K562 (cell line): Measurements from ENCODE around the gene IL4R.

ENCODE experiments used
- ZNF280B ChIP-seq: fragments of 250-450 bp; sonication (Bioruptor Pico); IDR thresholded peaks from 2 replicates; pipeline ENCODE4 v1.5.1; 2021; ENCODE audit warnings: mild to moderate bottlenecking
- TF ChIP-seq, protein P1 (sequence below), 3 experiments: IDR thresholded peaks in 2 of 3; conservative IDR thresholded peaks in 1 of 3; 2 replicates each; pipeline ENCODE4 v1.5.1; 2011 to 2012; ENCODE audit warnings: low read length in 3 of 3, mild to moderate bottlenecking in 3 of 3, control low read depth in 2 of 3, improper control_type of control experiment in 1 of 3, inconsistent platforms in 1 of 3, low read depth in 1 of 3, mixed read lengths in 1 of 3, moderate library complexity in 1 of 3; ENCODE audit not compliant: insufficient read depth in 2 of 3
- TF ChIP-seq, protein P2 (sequence below), 2 experiments: fragments of 450-650 bp in 1 of 2; sonication (generic) in 1 of 2; formaldehyde crosslinking in 1 of 2; IDR thresholded peaks in 1 of 2; conservative IDR thresholded peaks in 1 of 2; 2 replicates each; pipeline versions ENCODE4 v1.6.1 to v1.8.1; 2016 to 2023; ENCODE audit warnings: mild to moderate bottlenecking in 2 of 2, moderate library complexity in 2 of 2, inconsistent platforms in 1 of 2, missing genetic modification reagents in 1 of 2
- TF ChIP-seq, protein P3 (sequence below): fragments of 450-650 bp; formaldehyde crosslinking; IDR thresholded peaks from 2 replicates; pipeline ENCODE4 v1.4.0; 2022; ENCODE audit warnings: missing genetic modification characterization

GRCh38 chr16:27287051-27287811 lies 26.5 kb upstream of the IL4R start:
- TF ChIP-seq, protein P1, sequence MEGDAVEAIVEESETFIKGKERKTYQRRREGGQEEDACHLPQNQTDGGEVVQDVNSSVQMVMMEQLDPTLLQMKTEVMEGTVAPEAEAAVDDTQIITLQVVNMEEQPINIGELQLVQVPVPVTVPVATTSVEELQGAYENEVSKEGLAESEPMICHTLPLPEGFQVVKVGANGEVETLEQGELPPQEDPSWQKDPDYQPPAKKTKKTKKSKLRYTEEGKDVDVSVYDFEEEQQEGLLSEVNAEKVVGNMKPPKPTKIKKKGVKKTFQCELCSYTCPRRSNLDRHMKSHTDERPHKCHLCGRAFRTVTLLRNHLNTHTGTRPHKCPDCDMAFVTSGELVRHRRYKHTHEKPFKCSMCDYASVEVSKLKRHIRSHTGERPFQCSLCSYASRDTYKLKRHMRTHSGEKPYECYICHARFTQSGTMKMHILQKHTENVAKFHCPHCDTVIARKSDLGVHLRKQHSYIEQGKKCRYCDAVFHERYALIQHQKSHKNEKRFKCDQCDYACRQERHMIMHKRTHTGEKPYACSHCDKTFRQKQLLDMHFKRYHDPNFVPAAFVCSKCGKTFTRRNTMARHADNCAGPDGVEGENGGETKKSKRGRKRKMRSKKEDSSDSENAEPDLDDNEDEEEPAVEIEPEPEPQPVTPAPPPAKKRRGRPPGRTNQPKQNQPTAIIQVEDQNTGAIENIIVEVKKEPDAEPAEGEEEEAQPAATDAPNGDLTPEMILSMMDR (IDR thresholded peaks at IDR 0.05 in 2 of 3, conservative IDR thresholded peaks at IDR 0.05 in 1 of 3; ENCODE audit: insufficient read depth in 2 of 3, low read depth in 1 of 3, low read length in 3 of 3) = no peak
- TF ChIP-seq, protein P2, sequence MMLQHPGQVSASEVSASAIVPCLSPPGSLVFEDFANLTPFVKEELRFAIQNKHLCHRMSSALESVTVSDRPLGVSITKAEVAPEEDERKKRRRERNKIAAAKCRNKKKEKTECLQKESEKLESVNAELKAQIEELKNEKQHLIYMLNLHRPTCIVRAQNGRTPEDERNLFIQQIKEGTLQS (IDR thresholded peaks at IDR 0.05) = no peak
- TF ChIP-seq, protein P2 (CRISPR knock-in tag; conservative IDR thresholded peaks at IDR 0.05) = no peak
- TF ChIP-seq, protein P3, sequence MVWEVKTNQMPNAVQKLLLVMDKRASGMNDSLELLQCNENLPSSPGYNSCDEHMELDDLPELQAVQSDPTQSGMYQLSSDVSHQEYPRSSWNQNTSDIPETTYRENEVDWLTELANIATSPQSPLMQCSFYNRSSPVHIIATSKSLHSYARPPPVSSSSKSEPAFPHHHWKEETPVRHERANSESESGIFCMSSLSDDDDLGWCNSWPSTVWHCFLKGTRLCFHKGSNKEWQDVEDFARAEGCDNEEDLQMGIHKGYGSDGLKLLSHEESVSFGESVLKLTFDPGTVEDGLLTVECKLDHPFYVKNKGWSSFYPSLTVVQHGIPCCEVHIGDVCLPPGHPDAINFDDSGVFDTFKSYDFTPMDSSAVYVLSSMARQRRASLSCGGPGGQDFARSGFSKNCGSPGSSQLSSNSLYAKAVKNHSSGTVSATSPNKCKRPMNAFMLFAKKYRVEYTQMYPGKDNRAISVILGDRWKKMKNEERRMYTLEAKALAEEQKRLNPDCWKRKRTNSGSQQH (CRISPR knock-in tag) = no peak
- no peak for TF ChIP-seq ZNF280B
